22Rv1 (cell line): ENCODE data around the gene ABCC6.
"Not testable (repeated sequence)": the region's sequence is repeated elsewhere in the genome, so short reads cannot be mapped to it uniquely, and the experiment has no call there.

Experiments
- CTCF ChIP-seq: fragments of 450-650 bp; IDR thresholded peaks from 2 replicates; pipeline ENCODE4 v1.5.1; 2017; ENCODE audit warnings: mild to moderate bottlenecking
- ZFX ChIP-seq: fragments of 450-650 bp; IDR thresholded peaks from 2 replicates; pipeline ENCODE4 v1.6.1; 2017; ENCODE audit warnings: antibody characterized with exemption, borderline replicate concordance

GRCh38 chr16:16237738-16238137, 14.4 kb upstream of the ABCC6 start:
- not testable (repeated sequence) for TF ChIP-seq CTCF, ZFX
